B cell (primary cell): ENCODE results near the gene RER1. TPM values are rescaled to one million over a fixed set of nuclear protein-coding genes. Genes with fewer than 3 reads are reported as not detected.

Experiments used
- ATAC-seq: fragments of 200-7000 bp; cut with Tn5 transposase; one replicate; pipeline ENCODE4 v1.10.0; 2021; ENCODE audit warnings: low read depth, mild to moderate bottlenecking, moderate number of reproducible peaks, moderate library complexity
- CTCF ChIA-PET: fragments of 350-600 bp; sonication (Branson Sonifier 250); formaldehyde crosslinking; loops from one replicate; lab custom pipeline; 2021; ENCODE audit warnings: antibody characterized with exemption, inconsistent platforms; lab: Charles Lee
- POLR2A ChIA-PET: fragments of 350-600 bp; sonication (Branson Sonifier 250); formaldehyde crosslinking; loops from one replicate; lab custom pipeline; 2021; ENCODE audit warnings: antibody characterized with exemption; lab: Charles Lee
- DNase-seq: peaks from one replicate; pipeline ENCODE4 v3.0.0; 2013
- H2AFZ ChIP-seq: 2 replicates; pipeline ENCODE4 v1.6.1; 2012; ENCODE audit warnings: mild to moderate bottlenecking, low read depth, low read length; ENCODE audit not compliant: insufficient read depth, poor library complexity, severe bottlenecking
- H3K27ac ChIP-seq, 2 donors: 1 replicate in 1 of 2; 2 replicates in 1 of 2; pipeline ENCODE4 v1.5.1; 2012 to 2013; ENCODE audit warnings: low read length in 2 of 2, mild to moderate bottlenecking in 2 of 2, moderate library complexity in 1 of 2
- H3K27me3 ChIP-seq, 4 experiments: fragments of 200-600 bp in 1 of 4; sonication (generic) in 1 of 4; replicated peaks in 1 of 4; 1 replicate in 2 of 4; 2 replicates in 2 of 4; pipeline versions ENCODE4 v1.6.1 to v1.7.0; 2013 to 2016; ENCODE audit warnings: low read length in 3 of 4, mild to moderate bottlenecking in 2 of 4, mixed read lengths in 1 of 4, moderate library complexity in 1 of 4; ENCODE audit not compliant: insufficient read depth in 4 of 4, control insufficient read depth in 3 of 4; ENCODE audit errors: control extremely low read depth in 1 of 4
- H3K36me3 ChIP-seq, 2 experiments: replicated peaks in 1 of 2; 1 replicate in 1 of 2; 2 replicates in 1 of 2; pipeline versions ENCODE4 v1.6.1 to v1.7.1; 2013; ENCODE audit warnings: low read length in 1 of 2; ENCODE audit not compliant: insufficient read depth in 2 of 2, control insufficient read depth in 1 of 2; ENCODE audit errors: control extremely low read depth in 1 of 2, extremely low read depth in 1 of 2
- H3K4me1 ChIP-seq, 2 donors: fragments of 200-600 bp in 1 of 2; sonication (generic) in 1 of 2; 1 replicate in 1 of 2; 2 replicates in 1 of 2; pipeline versions ENCODE4 v1.5.1 to v1.6.1; 2013 to 2017; ENCODE audit warnings: low read length in 2 of 2; ENCODE audit not compliant: control insufficient read depth in 2 of 2, insufficient read depth in 2 of 2
- H3K4me2 ChIP-seq: replicated peaks from 2 replicates; pipeline ENCODE3; 2012; ENCODE audit warnings: mild to moderate bottlenecking, low read depth, low read length; ENCODE audit not compliant: poor library complexity, severe bottlenecking
- H3K4me3 ChIP-seq, 5 experiments: fragments of 200-600 bp in 1 of 5; sonication (generic) in 1 of 5; 1 replicate in 3 of 5; 2 replicates in 2 of 5; pipeline versions ENCODE4 v1.5.1 to v1.7.0; 2011 to 2016; ENCODE audit warnings: low read length in 4 of 5, mild to moderate bottlenecking in 4 of 5, low read depth in 2 of 5, control low read depth in 1 of 5, moderate library complexity in 1 of 5; ENCODE audit not compliant: insufficient read depth in 1 of 5; ENCODE audit errors: control extremely low read depth in 1 of 5, extremely low read depth in 1 of 5
- H3K79me2 ChIP-seq: fragments of 200-600 bp; sonication (generic); one replicate; pipeline ENCODE4 v1.6.0; 2016; ENCODE audit warnings: low read length; ENCODE audit not compliant: control insufficient read depth, insufficient read depth
- H3K9ac ChIP-seq: fragments of 200-600 bp; sonication (generic); 2 replicates; pipeline ENCODE4 v1.6.1; 2017; ENCODE audit warnings: mild to moderate bottlenecking, low read length, moderate library complexity
- H3K9me3 ChIP-seq, 3 donors: one replicate each; pipeline versions ENCODE4 v1.6.1 to v1.7.1; 2013; ENCODE audit warnings: low read length in 2 of 3; ENCODE audit not compliant: control insufficient read depth in 2 of 3, insufficient read depth in 1 of 3; ENCODE audit errors: control extremely low read depth in 1 of 3
- H4K20me1 ChIP-seq: 2 replicates; pipeline ENCODE4 v1.6.0; 2012; ENCODE audit warnings: mild to moderate bottlenecking, low read length; ENCODE audit not compliant: insufficient read depth, control insufficient read depth, poor library complexity, severe bottlenecking
- H3K27ac Mint-ChIP-seq: one replicate; pipeline ENCODE4 v1.8.0; 2021; ENCODE audit warnings: mixed read lengths
- H3K27me3 Mint-ChIP-seq: one replicate; pipeline ENCODE4 v1.8.0; 2021; ENCODE audit warnings: mixed read lengths
- H3K4me1 Mint-ChIP-seq: one replicate; pipeline ENCODE4 v1.8.0; 2021; ENCODE audit warnings: mixed read lengths
- H3K4me3 Mint-ChIP-seq: one replicate; pipeline ENCODE4 v1.8.0; 2021; ENCODE audit warnings: mixed read lengths
- H3K9me3 Mint-ChIP-seq: one replicate; pipeline ENCODE4 v1.8.0; 2022; ENCODE audit warnings: mixed read lengths; ENCODE audit not compliant: insufficient read depth
- EZH2 ChIP-seq: IDR thresholded peaks from 2 replicates; pipeline ENCODE4 v1.6.1; 2012; ENCODE audit warnings: borderline replicate concordance, low read depth, mild to moderate bottlenecking, moderate library complexity, low read length; ENCODE audit not compliant: insufficient read depth, poor library complexity, severe bottlenecking
- WGBS: methylation state at CpG from one replicate; pipeline ENCODE4 v1.1.5; 2013; ENCODE audit warnings: missing lambda C conversion rate; ENCODE audit not compliant: insufficient coverage; 5-methylcytosine and 5-hydroxymethylcytosine counted together
- intact Hi-C: fragments of 100-400 bp; cut with micrococcal nuclease; formaldehyde crosslinking; loops from one replicate; pipeline ENCODE4 v1.10.0; 2022
- polyA plus RNA-seq: library from polyadenylated mRNA; depleted of rRNA; stranded (reverse); fragments of >200 nt; gene quantifications from 2 replicates; pipeline ENCODE4 v1.2.3, GENCODE V29; 2012
- total RNA-seq, 2 donors: library from RNA; stranded (reverse); fragments of 120-200 nt in 1 of 2; gene quantifications; 1 replicate in 1 of 2; 2 replicates in 1 of 2; pipeline versions ENCODE4 v1.2.3 to v1.2.4, GENCODE V29; 2013 to 2022
- TF ChIP-seq, protein P1 (sequence below): fragments of 200-600 bp; IDR thresholded peaks from one replicate; pipeline ENCODE4 v1.8.0; 2022; ENCODE audit warnings: antibody characterized with exemption, mild to moderate bottlenecking

The RER1 gene
- total and polyA plus RNA-seq, 2 donors (not counting 1 experiment from before 2014, with no cell fraction given) = 78.5 to 118 TPM

DNA sequence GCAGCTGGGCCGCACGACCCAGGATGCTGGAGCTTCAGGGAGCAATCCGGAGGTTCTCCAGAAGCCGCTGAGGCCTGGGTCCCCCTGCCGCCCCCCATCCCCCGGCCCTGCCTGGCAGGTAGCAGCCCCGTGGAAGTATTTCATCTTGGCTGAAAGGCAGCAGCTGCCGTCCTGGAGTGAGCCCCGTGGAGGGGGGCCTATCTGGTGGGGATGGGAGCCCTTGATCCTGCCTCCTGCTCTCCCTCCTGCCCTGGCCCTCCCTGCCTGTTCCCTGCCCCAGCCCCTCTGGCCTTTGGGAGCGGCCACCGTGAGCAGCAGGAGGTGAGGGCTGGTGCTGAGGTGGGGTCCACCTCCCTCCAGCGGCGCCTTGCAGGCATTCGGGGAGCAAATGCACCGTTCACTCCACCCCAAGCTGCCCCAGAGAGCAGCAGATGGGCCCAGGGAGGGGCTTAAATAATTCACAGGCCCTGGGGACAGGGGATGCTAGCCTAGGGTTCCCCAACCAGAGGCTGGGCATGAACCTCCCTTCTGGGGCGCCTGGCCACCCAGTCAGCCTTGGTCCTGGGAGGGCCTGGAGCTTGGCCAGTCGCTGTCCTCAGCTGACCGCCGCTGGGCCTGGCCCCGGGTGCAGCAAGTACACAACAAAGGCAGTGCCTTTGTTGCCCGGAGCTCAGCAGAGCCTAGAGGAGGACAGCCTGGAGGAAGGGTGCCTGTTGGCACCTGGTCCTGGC lies 60.7 kb downstream of the RER1 start:
- Histone ChIP-seq H3K27me3 (no peaks in the 10 kb centered on the region), H3K4me2 (no peak overlapping the region), H3K9ac (no peak overlapping the region), H3K9me3 (no peaks in the 10 kb centered on the region), H2AFZ (no peak overlapping the region), H3K4me3 (no peak overlapping the region), H3K79me2 (no peaks in the 10 kb centered on the region), H3K36me3 (no peaks in the 10 kb centered on the region), H3K4me1 (no peaks in the 10 kb centered on the region), H4K20me1 (no peaks in the 10 kb centered on the region), H3K27ac (no peak overlapping the region)
- WGBS = 78% methylated on average over 18 of the region's 21 CpGs
- H3K27me3 Mint-ChIP-seq = peaks cover 4% of the 10 kb centered on the region
- no peaks in the 10 kb centered on the region for H3K9me3 Mint-ChIP-seq
- no peak overlapping the region for H3K4me3 Mint-ChIP-seq
- DNase-seq = no peak
- H3K4me1 Mint-ChIP-seq = no peaks in the 10 kb centered on the region
- TF ChIP-seq, protein P1, sequence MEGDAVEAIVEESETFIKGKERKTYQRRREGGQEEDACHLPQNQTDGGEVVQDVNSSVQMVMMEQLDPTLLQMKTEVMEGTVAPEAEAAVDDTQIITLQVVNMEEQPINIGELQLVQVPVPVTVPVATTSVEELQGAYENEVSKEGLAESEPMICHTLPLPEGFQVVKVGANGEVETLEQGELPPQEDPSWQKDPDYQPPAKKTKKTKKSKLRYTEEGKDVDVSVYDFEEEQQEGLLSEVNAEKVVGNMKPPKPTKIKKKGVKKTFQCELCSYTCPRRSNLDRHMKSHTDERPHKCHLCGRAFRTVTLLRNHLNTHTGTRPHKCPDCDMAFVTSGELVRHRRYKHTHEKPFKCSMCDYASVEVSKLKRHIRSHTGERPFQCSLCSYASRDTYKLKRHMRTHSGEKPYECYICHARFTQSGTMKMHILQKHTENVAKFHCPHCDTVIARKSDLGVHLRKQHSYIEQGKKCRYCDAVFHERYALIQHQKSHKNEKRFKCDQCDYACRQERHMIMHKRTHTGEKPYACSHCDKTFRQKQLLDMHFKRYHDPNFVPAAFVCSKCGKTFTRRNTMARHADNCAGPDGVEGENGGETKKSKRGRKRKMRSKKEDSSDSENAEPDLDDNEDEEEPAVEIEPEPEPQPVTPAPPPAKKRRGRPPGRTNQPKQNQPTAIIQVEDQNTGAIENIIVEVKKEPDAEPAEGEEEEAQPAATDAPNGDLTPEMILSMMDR = no peak
- no peak for TF ChIP-seq EZH2
- intact Hi-C loops = no loop called here
- no peak overlapping the region for H3K27ac Mint-ChIP-seq
- ChIA-PET CTCF (no interaction called here), POLR2A (no interaction called here)
- no peak for ATAC-seq

DNA sequence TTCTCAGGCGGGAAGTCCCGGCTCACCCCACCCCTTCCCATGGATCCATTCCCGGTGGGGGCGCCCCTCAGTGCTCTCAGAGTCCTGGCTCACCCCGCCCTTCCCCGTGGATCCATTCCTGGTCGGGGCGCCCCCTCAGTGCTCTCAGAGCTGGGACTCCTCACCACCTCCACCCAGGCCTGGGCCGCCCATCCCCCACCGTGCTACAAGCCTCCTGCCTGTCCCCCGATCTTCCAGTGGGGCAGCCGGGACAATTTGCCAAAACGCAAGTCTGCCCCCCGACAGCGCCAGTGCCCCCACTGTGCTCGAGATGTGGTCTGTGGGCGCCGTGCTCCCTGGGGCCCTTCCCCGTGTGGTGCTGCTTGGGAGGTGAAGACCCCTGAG lies 61.3 kb downstream of the RER1 start:
- Histone ChIP-seq H4K20me1 (no peaks in the 10 kb centered on the region), H3K4me3 (no peak overlapping the region), H2AFZ (no peak overlapping the region), H3K36me3 (no peaks in the 10 kb centered on the region), H3K4me1 (no peaks in the 10 kb centered on the region), H3K4me2 (no peak overlapping the region), H3K27ac (no peak overlapping the region), H3K27me3 (no peaks in the 10 kb centered on the region), H3K79me2 (no peaks in the 10 kb centered on the region), H3K9me3 (no peaks in the 10 kb centered on the region), H3K9ac (no peak overlapping the region)
- no peak for DNase-seq
- ChIA-PET CTCF (no interaction called here), POLR2A (no interaction called here)
- 94% methylated on average over 16 of the region's 19 CpGs for WGBS
- Mint-ChIP-seq H3K27ac (no peak overlapping the region), H3K4me3 (no peak overlapping the region), H3K4me1 (no peaks in the 10 kb centered on the region), H3K27me3 (peaks cover 4% of the 10 kb centered on the region), H3K9me3 (no peaks in the 10 kb centered on the region)
- intact Hi-C loops = no loop called here
- TF ChIP-seq, protein P1 = no peak
- no peak for TF ChIP-seq EZH2
- no peak for ATAC-seq
